ENCODE results near the gene GRK5. TPM values are rescaled to one million over a fixed set of nuclear protein-coding genes. Genes with fewer than 3 reads are reported as not detected.

GRK5 gene
- total and polyA plus RNA-seq, 12 donors: 9.3 to 96.4 (median 21.5) TPM

DNA sequence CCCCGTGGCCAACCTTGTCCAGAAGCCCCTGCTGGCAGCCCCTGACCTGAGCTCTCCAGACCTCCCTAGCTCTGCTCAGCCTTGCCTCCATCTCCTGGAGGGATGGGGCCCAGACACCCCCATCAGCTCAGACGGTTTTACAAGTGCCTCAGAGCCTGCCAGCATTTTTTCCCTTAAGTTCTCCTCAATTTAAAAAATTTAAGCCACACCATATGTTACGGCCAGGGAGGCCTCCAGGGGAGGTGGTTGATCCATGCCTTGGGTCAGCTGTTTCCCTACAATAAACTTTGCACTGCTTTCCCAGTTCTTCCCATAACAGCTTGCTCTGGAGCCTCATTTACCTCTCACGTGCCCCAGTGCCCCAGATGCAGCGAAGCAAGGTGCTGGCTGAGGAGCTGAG, 191.6 kb downstream of the GRK5 start:
- H3K4me3 ChIP-seq: no peak overlapping the region
- no peak for DNase-seq
- H3K4me1 ChIP-seq (replicated peaks in 1 of 2): peaks cover 0 to 19% of the 10 kb centered on the region in 2 donors
- H3K36me3 ChIP-seq (replicated peaks in 1 of 2): no peaks in the 10 kb centered on the region
- TF ChIP-seq, protein P1, sequence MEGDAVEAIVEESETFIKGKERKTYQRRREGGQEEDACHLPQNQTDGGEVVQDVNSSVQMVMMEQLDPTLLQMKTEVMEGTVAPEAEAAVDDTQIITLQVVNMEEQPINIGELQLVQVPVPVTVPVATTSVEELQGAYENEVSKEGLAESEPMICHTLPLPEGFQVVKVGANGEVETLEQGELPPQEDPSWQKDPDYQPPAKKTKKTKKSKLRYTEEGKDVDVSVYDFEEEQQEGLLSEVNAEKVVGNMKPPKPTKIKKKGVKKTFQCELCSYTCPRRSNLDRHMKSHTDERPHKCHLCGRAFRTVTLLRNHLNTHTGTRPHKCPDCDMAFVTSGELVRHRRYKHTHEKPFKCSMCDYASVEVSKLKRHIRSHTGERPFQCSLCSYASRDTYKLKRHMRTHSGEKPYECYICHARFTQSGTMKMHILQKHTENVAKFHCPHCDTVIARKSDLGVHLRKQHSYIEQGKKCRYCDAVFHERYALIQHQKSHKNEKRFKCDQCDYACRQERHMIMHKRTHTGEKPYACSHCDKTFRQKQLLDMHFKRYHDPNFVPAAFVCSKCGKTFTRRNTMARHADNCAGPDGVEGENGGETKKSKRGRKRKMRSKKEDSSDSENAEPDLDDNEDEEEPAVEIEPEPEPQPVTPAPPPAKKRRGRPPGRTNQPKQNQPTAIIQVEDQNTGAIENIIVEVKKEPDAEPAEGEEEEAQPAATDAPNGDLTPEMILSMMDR (IDR thresholded peaks at IDR 0.05): no peak
- TF ChIP-seq POLR2A (IDR thresholded peaks at IDR 0.05): no peak
- intact Hi-C loops (cut with DNase I): no loop called here
- H3K27me3 ChIP-seq: no peaks in the 10 kb centered on the region
- H3K9me3 ChIP-seq (replicated peaks in 1 of 3): no peaks in the 10 kb centered on the region
- no peak overlapping the region for H3K27ac ChIP-seq
- WGBS, 4 donors: 83 to 95% (median 89%) methylated on average over 5 of the region's 5 CpGs

DNA sequence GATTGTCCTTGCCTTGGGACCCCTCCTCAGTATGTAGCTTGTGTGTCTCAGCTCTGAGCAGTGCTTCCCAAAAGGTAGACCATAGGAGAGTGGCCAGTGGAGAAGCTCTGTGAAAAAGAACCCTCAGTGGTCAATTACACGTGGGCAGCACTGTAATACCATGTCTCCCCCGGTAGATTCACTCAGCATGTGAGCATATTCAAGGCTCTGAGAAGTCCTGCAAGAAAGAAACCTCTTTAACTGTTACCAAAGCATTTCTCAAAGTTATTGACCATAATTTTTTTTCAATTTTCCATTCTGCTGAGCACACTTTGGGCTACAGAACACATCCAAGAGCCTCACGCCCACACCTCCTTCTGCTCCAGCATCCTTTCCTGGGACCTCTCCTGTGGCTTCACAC, 192.1 kb downstream of the GRK5 start:
- Histone ChIP-seq H3K27ac (no peak overlapping the region), H3K4me3 (no peak overlapping the region), H3K27me3 (no peaks in the 10 kb centered on the region), H3K4me1 (replicated peaks in 1 of 2) (peaks cover 0 to 19% of the 10 kb centered on the region in 2 donors), H3K9me3 (replicated peaks in 1 of 3) (no peaks in the 10 kb centered on the region), H3K36me3 (replicated peaks in 1 of 2) (no peaks in the 10 kb centered on the region)
- intact Hi-C loops (cut with DNase I): no loop called here
- DNase-seq: no peak
- WGBS, 4 donors: 90 to 97% (median 94%) methylated on average over 3 of the region's 3 CpGs
- no peak for TF ChIP-seq POLR2A (IDR thresholded peaks at IDR 0.05)
- TF ChIP-seq, protein P1 (IDR thresholded peaks at IDR 0.05): no peak

DNA sequence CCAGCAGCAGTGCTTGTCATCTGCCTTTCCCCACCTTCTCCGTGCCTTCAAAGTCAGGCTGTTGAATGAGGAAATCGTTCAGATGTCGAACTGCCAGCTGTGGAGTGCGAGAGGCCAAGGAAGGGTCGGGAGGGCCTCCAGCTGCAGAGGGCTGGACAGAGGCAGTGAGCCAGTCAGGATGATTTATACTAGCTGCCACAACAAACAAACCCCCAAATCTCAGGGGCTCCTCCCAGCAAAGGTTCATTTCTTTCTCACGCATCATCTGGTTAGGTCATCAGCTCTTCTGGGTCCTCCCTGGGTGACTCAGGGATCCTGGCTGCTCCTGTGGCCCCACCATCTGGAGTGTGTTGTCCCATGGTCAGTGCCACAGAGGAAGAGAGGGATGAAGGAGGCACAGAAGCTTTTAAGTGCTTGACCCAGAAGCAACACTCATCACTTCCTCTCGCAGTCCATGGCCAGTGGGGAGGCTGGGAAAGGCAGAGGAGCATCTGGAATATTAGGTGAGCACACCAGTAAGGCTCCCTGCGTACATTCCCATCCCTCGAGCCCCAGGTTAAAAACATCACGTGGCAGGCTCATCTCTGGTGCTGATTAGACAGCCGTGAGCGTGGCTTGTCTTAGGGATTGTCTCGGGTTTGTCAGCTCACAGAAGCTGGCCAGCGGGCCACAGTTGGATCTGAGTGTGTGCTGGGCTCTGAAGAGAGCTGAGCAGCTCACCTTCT, 194.5 kb downstream of the GRK5 start:
- intact Hi-C loops (cut with DNase I): no loop called here
- H3K27me3 ChIP-seq: no peaks in the 10 kb centered on the region
- H3K4me3 ChIP-seq: no peak overlapping the region
- DNase-seq: peak in 3 of 7 donors; percentile 29 to 46 (median 43)
- no peaks in the 10 kb centered on the region for H3K9me3 ChIP-seq (replicated peaks in 1 of 3)
- H3K36me3 ChIP-seq (replicated peaks in 1 of 2): no peaks in the 10 kb centered on the region
- WGBS, 4 donors: 60 to 67% (median 64%) methylated on average over 12 to 14 of the region's 14 CpGs
- H3K4me1 ChIP-seq (replicated peaks in 1 of 2): peaks cover 0 to 15% of the 10 kb centered on the region in 2 donors
- peak overlapping the region in 3 of 5 donors; percentile 7 to 76 (median 40) for H3K27ac ChIP-seq
- TF ChIP-seq POLR2A (IDR thresholded peaks at IDR 0.05): no peak
- TF ChIP-seq, protein P1 (IDR thresholded peaks at IDR 0.05): no peak

DNA sequence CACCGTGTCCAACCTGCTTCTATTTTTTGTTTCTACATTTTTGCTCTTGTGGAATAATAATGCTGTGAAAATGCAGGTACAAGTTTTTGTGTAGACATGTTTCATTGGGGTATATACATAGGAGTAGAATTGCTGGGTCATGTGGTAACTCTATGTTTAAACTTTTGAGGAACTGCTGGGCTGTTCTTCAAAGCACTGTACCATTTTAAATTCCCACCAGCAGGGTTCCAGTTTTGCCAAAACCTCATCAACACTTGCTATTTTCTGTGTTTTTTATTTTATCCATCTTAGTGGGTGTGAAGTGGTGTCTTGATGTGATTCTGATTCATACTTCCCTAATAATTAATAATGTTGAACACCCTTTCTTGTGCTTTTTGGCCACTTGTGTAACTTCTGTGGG, 196.6 kb downstream of the GRK5 start:
- no peak for TF ChIP-seq POLR2A (IDR thresholded peaks at IDR 0.05)
- TF ChIP-seq, protein P1 (IDR thresholded peaks at IDR 0.05): no peak
- no peaks in the 10 kb centered on the region for H3K27me3 ChIP-seq
- DNase-seq: no peak
- no peak overlapping the region for H3K27ac ChIP-seq
- intact Hi-C loops (cut with DNase I): no loop called here
- no peak overlapping the region for H3K4me3 ChIP-seq
- no peaks in the 10 kb centered on the region for H3K36me3 ChIP-seq (replicated peaks in 1 of 2)
- no peaks in the 10 kb centered on the region for H3K9me3 ChIP-seq (replicated peaks in 1 of 3)
- peaks cover 0 to 15% of the 10 kb centered on the region in 2 donors for H3K4me1 ChIP-seq (replicated peaks in 1 of 2)
- 92 to 100% (median 94%) methylated on average over 1 of the region's 1 CpG for WGBS, 4 donors
